Neural crest cell (in vitro differentiated cells): Measurements from ENCODE around the gene RSPRY1. TPM values are rescaled to one million over a fixed set of nuclear protein-coding genes. Genes with fewer than 3 reads are reported as not detected.

Experiments
- DNase-seq: peaks from one replicate; pipeline ENCODE4 v3.0.0; 2021; ENCODE audit warnings: low read depth, mixed read lengths, low spot score
- H3K27ac Mint-ChIP-seq: one replicate; pipeline ENCODE4 v1.8.0; 2021; ENCODE audit warnings: mild to moderate bottlenecking, mixed read lengths; ENCODE audit not compliant: unreplicated experiment
- H3K27me3 Mint-ChIP-seq: 2 replicates; pipeline ENCODE4 v1.8.0; 2021; ENCODE audit warnings: low read depth, mild to moderate bottlenecking, mixed read lengths
- H3K36me3 Mint-ChIP-seq: 2 replicates; pipeline ENCODE4 v1.8.0; 2021; ENCODE audit warnings: low read depth, mild to moderate bottlenecking, mixed read lengths
- H3K4me1 Mint-ChIP-seq: 2 replicates; pipeline ENCODE4 v1.8.0; 2021; ENCODE audit warnings: mixed read lengths
- H3K4me3 Mint-ChIP-seq: one replicate; pipeline ENCODE4 v1.8.0; 2021; ENCODE audit warnings: mild to moderate bottlenecking, mixed read lengths
- H3K9me3 Mint-ChIP-seq: 2 replicates; pipeline ENCODE4 v1.8.0; 2021; ENCODE audit warnings: mixed read lengths
- total RNA-seq: library from RNA; stranded (reverse); gene quantifications from 2 replicates; pipeline ENCODE4 v1.2.1, GENCODE V29; 2021
- TF ChIP-seq, protein P1 (sequence below): fragments of 200-600 bp; sonication (generic); conservative IDR thresholded peaks from 2 replicates; pipeline ENCODE4 v1.5.0; 2021; ENCODE audit warnings: antibody characterized with exemption, mild to moderate bottlenecking

The RSPRY1 gene
- total RNA-seq, 1 donor from 2014 or later = 53.4 TPM

DNA sequence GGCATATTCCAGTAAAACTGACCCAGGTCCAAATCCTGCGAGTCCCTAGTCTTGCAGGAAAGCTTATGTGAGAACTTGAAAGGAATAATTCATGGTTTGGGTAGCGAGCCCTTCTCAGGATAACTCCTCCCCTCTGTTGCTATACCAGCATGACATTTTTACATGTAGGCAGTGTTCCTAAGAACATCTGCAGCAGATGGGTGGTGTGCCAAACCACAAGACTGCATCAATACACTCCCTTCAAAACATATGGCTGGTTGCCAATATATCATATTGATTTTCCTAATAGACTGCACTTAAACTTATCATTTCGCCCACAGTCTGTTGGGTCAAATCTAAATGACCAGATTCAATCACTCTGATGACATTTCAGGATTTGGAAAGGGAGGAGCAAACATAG, 20.2 kb upstream of the RSPRY1 start:
- Mint-ChIP-seq H3K4me1 (peaks cover 16% of the 10 kb centered on the region), H3K27ac (no peak overlapping the region), H3K27me3 (no peaks in the 10 kb centered on the region), H3K4me3 (no peak overlapping the region), H3K9me3 (no peaks in the 10 kb centered on the region), H3K36me3 (peaks cover 9% of the 10 kb centered on the region)
- no peak for DNase-seq
- TF ChIP-seq, protein P1, sequence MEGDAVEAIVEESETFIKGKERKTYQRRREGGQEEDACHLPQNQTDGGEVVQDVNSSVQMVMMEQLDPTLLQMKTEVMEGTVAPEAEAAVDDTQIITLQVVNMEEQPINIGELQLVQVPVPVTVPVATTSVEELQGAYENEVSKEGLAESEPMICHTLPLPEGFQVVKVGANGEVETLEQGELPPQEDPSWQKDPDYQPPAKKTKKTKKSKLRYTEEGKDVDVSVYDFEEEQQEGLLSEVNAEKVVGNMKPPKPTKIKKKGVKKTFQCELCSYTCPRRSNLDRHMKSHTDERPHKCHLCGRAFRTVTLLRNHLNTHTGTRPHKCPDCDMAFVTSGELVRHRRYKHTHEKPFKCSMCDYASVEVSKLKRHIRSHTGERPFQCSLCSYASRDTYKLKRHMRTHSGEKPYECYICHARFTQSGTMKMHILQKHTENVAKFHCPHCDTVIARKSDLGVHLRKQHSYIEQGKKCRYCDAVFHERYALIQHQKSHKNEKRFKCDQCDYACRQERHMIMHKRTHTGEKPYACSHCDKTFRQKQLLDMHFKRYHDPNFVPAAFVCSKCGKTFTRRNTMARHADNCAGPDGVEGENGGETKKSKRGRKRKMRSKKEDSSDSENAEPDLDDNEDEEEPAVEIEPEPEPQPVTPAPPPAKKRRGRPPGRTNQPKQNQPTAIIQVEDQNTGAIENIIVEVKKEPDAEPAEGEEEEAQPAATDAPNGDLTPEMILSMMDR = no peak

DNA sequence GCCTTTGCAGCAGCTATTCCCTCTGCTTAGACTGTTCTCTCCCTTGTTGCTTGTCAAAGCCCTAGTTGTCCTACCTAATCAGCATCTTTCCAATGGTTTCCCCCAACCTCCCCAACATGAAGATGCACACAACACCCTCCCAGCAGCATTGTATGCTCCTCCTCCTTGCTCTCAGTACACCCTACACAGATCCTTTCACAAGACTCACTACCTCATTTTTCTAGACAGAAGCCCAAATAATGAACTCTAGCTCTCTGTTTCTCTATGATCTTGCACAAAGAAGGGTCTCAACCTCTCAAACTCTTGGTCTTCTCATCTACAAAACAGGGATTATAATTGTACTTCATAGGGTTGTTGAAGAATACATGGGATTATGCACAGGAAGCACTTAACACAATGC, 19.7 kb upstream of the RSPRY1 start:
- Mint-ChIP-seq H3K36me3 (peaks cover 14% of the 10 kb centered on the region), H3K27me3 (no peaks in the 10 kb centered on the region), H3K4me1 (peaks cover 16% of the 10 kb centered on the region), H3K9me3 (no peaks in the 10 kb centered on the region), H3K4me3 (no peak overlapping the region), H3K27ac (peak overlapping the region; percentile 58)
- no peak for DNase-seq
- TF ChIP-seq, protein P1 = no peak

DNA sequence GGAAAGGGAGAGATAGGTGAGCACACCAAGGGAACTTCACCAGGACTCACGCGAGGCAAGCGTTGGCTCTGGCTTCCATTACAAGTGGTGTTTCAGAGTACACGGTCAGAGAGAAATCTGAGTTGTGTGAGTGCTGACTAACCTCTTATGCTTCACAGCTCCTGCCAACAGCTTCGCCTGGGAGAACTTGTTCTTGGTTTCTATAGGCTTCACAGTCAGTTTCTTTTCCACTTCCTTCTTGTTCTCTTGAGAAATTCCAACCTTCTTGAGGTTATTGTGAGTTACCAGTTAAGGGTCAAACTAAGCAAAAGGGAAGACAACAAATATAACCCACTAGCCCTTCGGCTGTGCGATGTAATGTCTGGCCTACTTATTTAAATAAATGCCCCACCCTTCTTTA, 19.2 kb upstream of the RSPRY1 start:
- DNase-seq = no peak
- H3K4me3 Mint-ChIP-seq = no peak overlapping the region
- H3K27me3 Mint-ChIP-seq = no peaks in the 10 kb centered on the region
- TF ChIP-seq, protein P1 = no peak
- H3K27ac Mint-ChIP-seq = no peak overlapping the region
- H3K9me3 Mint-ChIP-seq = no peaks in the 10 kb centered on the region
- peaks cover 18% of the 10 kb centered on the region for H3K36me3 Mint-ChIP-seq
- peaks cover 16% of the 10 kb centered on the region for H3K4me1 Mint-ChIP-seq

DNA sequence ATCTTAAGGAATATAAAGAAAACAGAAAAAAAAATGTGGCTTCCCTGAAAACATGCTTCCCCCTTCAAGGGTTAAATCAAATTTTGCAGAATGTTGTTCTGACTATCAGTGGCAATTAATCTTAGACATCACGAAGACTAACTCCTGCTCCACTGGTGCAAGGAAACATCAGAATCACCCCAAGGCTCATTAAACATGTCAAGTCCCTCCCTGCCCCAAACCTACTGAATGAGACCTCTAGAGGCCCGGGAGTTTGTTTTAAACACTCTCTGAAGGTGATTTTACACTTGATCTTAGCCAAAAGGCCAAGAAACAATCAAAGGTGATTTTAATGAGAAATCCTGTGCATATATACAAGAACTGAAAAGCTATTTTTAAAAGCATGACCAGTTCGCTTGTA, 18.6 kb upstream of the RSPRY1 start:
- Mint-ChIP-seq H3K27ac (no peak overlapping the region), H3K27me3 (no peaks in the 10 kb centered on the region), H3K36me3 (peaks cover 20% of the 10 kb centered on the region), H3K4me1 (peaks cover 16% of the 10 kb centered on the region), H3K9me3 (no peaks in the 10 kb centered on the region), H3K4me3 (no peak overlapping the region)
- TF ChIP-seq, protein P1 = no peak
- no peak for DNase-seq

DNA sequence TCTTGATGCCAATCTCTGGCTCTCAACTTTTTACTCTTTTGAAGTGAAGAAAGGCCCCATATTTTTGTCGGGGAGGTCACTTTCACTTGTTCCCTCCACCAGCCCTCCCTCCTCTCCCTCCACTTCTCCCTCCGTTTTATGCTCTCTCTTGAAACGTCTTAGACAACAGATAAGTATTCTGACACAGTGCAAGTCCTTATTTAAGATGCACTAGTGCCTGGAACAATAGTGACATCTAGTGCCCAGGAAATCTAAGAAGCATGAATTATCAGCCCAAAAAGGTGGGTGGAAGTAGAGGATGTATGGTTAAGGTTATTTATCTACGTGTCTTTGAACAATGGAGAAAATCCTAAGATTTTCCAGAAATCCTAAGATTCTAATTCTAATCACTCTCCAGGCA, 18.2 kb upstream of the RSPRY1 start:
- H3K4me1 Mint-ChIP-seq = peaks cover 16% of the 10 kb centered on the region
- TF ChIP-seq, protein P1 = peak; percentile 74
- H3K27ac Mint-ChIP-seq = no peak overlapping the region
- peaks cover 22% of the 10 kb centered on the region for H3K36me3 Mint-ChIP-seq
- H3K27me3 Mint-ChIP-seq = no peaks in the 10 kb centered on the region
- H3K4me3 Mint-ChIP-seq = no peak overlapping the region
- DNase-seq = no peak
- H3K9me3 Mint-ChIP-seq = no peaks in the 10 kb centered on the region

DNA sequence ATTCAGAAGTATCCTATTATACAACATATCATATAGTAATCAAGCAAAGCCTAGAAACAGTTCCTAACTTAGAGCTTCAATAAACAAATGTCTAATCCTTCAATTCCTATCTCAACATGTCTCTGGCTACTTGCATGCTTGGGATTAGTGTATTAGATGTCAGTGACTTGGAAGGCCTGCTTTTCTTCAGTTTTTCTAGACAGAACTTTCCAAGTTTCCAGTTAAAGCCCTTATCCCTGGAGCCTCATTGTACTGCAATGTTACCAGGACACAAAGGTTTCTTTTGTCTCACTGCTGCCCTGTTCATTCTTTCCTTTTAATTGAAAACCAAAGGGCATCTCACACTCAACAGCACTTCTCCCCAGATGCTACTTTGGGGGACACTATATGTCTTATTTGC, 16.8 kb upstream of the RSPRY1 start:
- H3K27me3 Mint-ChIP-seq = no peaks in the 10 kb centered on the region
- H3K36me3 Mint-ChIP-seq = peaks cover 23% of the 10 kb centered on the region
- no peak for DNase-seq
- TF ChIP-seq, protein P1 = no peak
- peak overlapping the region; percentile 13 for H3K27ac Mint-ChIP-seq
- H3K9me3 Mint-ChIP-seq = no peaks in the 10 kb centered on the region
- no peak overlapping the region for H3K4me3 Mint-ChIP-seq
- H3K4me1 Mint-ChIP-seq = peaks cover 16% of the 10 kb centered on the region
